MCF 10A (cell line): ENCODE results near the gene PLCL1. TPM values are rescaled to one million over a fixed set of nuclear protein-coding genes. Genes with fewer than 3 reads are reported as not detected.

ENCODE experiments used
- BruUV-seq: library from RNA; stranded (reverse); fragments of 400-500 nt; replicated peaks from 2 replicates; lab custom pipeline; 2021; lab: Mats Ljungman, UMichigan
- CTCF ChIA-PET: fragments of 300-600 bp; sonication (Branson Sonifier 250); formaldehyde crosslinking; extraction: SDS; loops from one replicate; lab custom pipeline; 2021; ENCODE audit warnings: antibody characterized with exemption, inconsistent platforms; lab: Yijun Ruan, JAX
- POLR2A ChIA-PET: fragments of 300-600, 350-650 bp; sonication (Branson Sonifier 250); formaldehyde crosslinking; extraction: SDS; loops from one replicate; lab custom pipeline; 2020; ENCODE audit warnings: antibody characterized with exemption, inconsistent platforms; lab: Yijun Ruan, JAX
- DNase-seq: peaks from one replicate; pipeline ENCODE4 v3.0.0-alpha.2; 2018; ENCODE audit not compliant: unreplicated experiment
- H3K27ac Mint-ChIP-seq: one replicate; pipeline ENCODE4 v1.8.0; 2022; ENCODE audit warnings: mild to moderate bottlenecking, low read depth, mixed read lengths; ENCODE audit not compliant: unreplicated experiment
- H3K27me3 Mint-ChIP-seq: one replicate; pipeline ENCODE4 v1.8.0; 2022; ENCODE audit warnings: mixed read lengths; ENCODE audit not compliant: insufficient read depth, unreplicated experiment
- H3K36me3 Mint-ChIP-seq: one replicate; pipeline ENCODE4 v1.8.0; 2022; ENCODE audit warnings: mild to moderate bottlenecking, moderate library complexity, mixed read lengths; ENCODE audit not compliant: insufficient read depth, unreplicated experiment
- H3K4me1 Mint-ChIP-seq: one replicate; pipeline ENCODE4 v1.8.0; 2022; ENCODE audit warnings: mixed read lengths; ENCODE audit not compliant: insufficient read depth, unreplicated experiment
- H3K4me3 Mint-ChIP-seq: one replicate; pipeline ENCODE4 v1.8.0; 2022; ENCODE audit warnings: mild to moderate bottlenecking, moderate library complexity, mixed read lengths; ENCODE audit not compliant: unreplicated experiment
- H3K9me3 Mint-ChIP-seq: one replicate; pipeline ENCODE4 v1.8.0; 2022; ENCODE audit warnings: mixed read lengths; ENCODE audit not compliant: unreplicated experiment
- intact Hi-C: fragments of 100-400 bp; cut with micrococcal nuclease; formaldehyde crosslinking; loops from 2 replicates; pipeline ENCODE4 v1.14.1; 2022
- total RNA-seq: library from RNA; stranded (reverse); gene quantifications from 2 replicates; pipeline ENCODE4 v1.2.3, GENCODE V29; 2022
- TF ChIP-seq, protein P1 (sequence below): fragments of 200-600 bp; IDR thresholded peaks from one replicate; pipeline ENCODE4 v1.8.0; 2022; ENCODE audit warnings: antibody characterized with exemption, mild to moderate bottlenecking; ENCODE audit not compliant: unreplicated experiment

Gene PLCL1
- total RNA-seq, 1 experiment from 2014 or later: 0.12 TPM

DNA sequence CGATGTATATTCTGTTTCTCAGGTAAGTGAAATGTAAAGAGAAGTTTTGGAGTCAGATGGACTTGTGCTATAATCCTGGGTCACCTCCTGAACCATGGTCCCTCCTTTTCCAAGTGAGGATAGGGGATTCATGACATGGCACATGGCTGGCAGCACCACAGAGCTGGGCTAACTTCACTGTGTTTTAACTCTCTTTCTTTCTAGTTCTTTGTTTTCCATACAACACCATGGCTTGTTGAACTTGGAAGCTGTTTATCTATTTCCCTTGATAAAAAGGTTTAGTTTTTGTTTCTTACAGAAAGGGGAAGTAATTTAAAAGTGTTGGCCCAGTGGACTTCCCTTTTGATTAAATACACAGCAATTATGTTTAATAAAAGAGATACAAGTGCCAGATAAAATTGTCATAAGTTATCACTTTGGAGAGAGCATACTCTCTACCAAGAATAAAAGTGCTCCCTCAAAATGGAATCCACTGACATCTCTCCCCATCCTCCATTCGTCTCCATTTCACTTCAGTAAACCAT lies 90.4 kb downstream of the PLCL1 start:
- H3K36me3 Mint-ChIP-seq: peaks cover 6% of the 10 kb centered on the region
- CTCF ChIA-PET: interaction anchor here (1.5 kb wide), 1 partner anchor 12 kb away, joined by 3 read pairs; no protein-coding TSS in a partner anchor
- TF ChIP-seq, protein P1, sequence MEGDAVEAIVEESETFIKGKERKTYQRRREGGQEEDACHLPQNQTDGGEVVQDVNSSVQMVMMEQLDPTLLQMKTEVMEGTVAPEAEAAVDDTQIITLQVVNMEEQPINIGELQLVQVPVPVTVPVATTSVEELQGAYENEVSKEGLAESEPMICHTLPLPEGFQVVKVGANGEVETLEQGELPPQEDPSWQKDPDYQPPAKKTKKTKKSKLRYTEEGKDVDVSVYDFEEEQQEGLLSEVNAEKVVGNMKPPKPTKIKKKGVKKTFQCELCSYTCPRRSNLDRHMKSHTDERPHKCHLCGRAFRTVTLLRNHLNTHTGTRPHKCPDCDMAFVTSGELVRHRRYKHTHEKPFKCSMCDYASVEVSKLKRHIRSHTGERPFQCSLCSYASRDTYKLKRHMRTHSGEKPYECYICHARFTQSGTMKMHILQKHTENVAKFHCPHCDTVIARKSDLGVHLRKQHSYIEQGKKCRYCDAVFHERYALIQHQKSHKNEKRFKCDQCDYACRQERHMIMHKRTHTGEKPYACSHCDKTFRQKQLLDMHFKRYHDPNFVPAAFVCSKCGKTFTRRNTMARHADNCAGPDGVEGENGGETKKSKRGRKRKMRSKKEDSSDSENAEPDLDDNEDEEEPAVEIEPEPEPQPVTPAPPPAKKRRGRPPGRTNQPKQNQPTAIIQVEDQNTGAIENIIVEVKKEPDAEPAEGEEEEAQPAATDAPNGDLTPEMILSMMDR: no peak
- no peak for DNase-seq
- peaks cover 6% of the 10 kb centered on the region for H3K4me1 Mint-ChIP-seq
- intact Hi-C loops: no loop called here
- H3K9me3 Mint-ChIP-seq: no peaks in the 10 kb centered on the region
- H3K27ac Mint-ChIP-seq: no peak overlapping the region
- POLR2A ChIA-PET: no interaction called here
- no peaks in the 10 kb centered on the region for H3K27me3 Mint-ChIP-seq
- BruUV-seq: no TSS peak
- no peak overlapping the region for H3K4me3 Mint-ChIP-seq

DNA sequence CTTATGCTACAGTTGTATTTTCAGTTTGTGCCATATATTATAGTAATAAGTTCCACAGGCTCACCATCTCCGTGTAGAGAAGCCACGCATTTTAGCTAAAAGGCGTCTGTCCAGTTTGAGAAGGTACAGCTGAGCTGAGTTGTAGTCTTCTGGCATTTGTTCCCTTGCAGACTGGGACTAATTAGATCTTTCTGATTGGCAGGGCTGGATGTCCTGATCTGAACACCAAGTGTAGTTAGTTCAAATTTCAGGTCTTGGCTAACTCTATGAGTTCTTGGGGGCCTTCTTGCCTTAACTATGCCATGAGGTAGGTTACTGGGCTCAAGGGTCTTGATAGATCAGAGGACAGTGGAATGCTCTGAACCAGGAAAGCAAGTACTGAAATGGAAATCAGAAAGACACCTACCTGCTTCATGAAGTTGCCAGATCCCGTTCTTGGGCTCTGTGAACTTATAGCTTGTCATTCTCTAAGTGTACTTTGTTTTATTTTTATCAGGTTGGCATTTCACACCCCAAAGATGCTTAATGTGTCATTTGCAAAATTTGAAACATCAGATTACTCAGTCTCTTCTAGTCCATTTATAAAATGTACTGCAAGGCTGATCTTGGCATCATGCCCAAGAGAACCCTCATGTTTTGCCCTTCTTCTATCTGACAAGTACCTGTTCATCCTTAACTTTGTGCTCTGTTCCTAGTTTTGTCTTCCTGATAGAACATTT lies 93.7 kb downstream of the PLCL1 start:
- ChIA-PET POLR2A (interaction anchor here (0.7 kb wide), 1 partner anchor 798 kb away, joined by 3 read pairs; no protein-coding TSS in a partner anchor), CTCF (interaction anchor here (0.6 to 0.7 kb wide), 2 partner anchors 18 to 49 kb away, joined by 3 to 4 read pairs; no protein-coding TSS in a partner anchor)
- H3K4me1 Mint-ChIP-seq: no peaks in the 10 kb centered on the region
- H3K27me3 Mint-ChIP-seq: no peaks in the 10 kb centered on the region
- TF ChIP-seq, protein P1: no peak
- no TSS peak for BruUV-seq
- H3K9me3 Mint-ChIP-seq: no peaks in the 10 kb centered on the region
- DNase-seq: no peak
- H3K4me3 Mint-ChIP-seq: no peak overlapping the region
- no peaks in the 10 kb centered on the region for H3K36me3 Mint-ChIP-seq
- intact Hi-C loops: no loop called here
- no peak overlapping the region for H3K27ac Mint-ChIP-seq

DNA sequence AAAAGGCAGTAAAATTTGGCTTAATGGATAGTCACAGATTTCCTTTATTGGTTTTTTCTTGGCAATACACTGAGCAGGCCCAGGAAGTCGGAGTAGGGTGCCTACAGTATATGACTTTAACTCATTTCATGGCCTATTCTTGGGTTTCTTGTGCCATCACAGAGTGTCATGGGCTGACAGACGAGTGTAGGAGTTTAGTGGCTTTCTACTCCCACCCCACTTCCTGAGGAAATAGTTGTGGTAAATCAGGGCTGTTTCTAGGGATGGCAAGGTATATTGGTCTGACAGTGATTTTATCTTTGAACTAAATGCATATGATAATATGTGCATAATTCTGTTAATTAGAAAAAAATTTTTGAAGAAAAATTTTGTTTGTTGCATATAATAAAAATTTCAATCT lies 100.1 kb downstream of the PLCL1 start:
- ChIA-PET POLR2A (no interaction called here), CTCF (no interaction called here)
- intact Hi-C loops: no loop called here
- Mint-ChIP-seq H3K4me3 (no peak overlapping the region), H3K36me3 (no peaks in the 10 kb centered on the region), H3K27ac (no peak overlapping the region), H3K4me1 (peaks cover 13% of the 10 kb centered on the region), H3K27me3 (no peaks in the 10 kb centered on the region), H3K9me3 (no peaks in the 10 kb centered on the region)
- no peak for DNase-seq
- TF ChIP-seq, protein P1: no peak
- BruUV-seq: no TSS peak

DNA sequence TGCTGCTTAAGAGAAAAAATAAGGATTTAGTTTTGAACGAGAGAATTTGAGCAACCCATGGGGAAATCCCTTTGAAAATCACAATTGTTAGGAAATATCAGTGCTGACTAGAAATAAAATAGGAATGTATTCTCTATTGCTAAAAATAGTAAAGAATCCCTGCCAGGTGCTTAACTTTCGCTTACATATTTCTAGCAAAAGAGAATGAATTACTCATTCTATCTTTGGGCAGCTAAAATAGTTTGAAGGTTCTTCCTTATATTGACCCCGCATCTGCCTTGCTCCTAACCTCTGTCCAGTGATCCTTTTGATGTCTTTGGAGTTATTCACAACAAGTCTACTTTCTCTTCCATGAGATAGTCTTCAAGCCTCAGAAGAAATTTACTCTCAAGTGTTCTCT lies 103.8 kb downstream of the PLCL1 start:
- Mint-ChIP-seq H3K4me3 (no peak overlapping the region), H3K36me3 (no peaks in the 10 kb centered on the region), H3K9me3 (no peaks in the 10 kb centered on the region), H3K4me1 (peaks cover 17% of the 10 kb centered on the region), H3K27me3 (no peaks in the 10 kb centered on the region), H3K27ac (no peak overlapping the region)
- BruUV-seq: no TSS peak
- CTCF ChIA-PET: interaction anchor here (0.7 to 1.6 kb wide), 3 partner anchors 25 to 130 kb away, joined by 3 to 5 read pairs (median 3); no protein-coding TSS in a partner anchor
- no peak for DNase-seq
- POLR2A ChIA-PET: interaction anchor here (0.6 to 1.6 kb wide), 2 partner anchors 20 to 37 kb away, joined by 4 to 5 read pairs; no protein-coding TSS in a partner anchor
- intact Hi-C loops: no loop called here
- TF ChIP-seq, protein P1: no peak
